WTC11 (cell line): ENCODE results near the gene ILRUN. TPM values are rescaled to one million over a fixed set of nuclear protein-coding genes. Genes with fewer than 3 reads are reported as not detected.

Experiments used
- ATAC-seq: fragments of 200-7000 bp; cut with Tn5 transposase; 2 replicates; pipeline ENCODE4 v1.10.0; 2021; ENCODE audit warnings: mild to moderate bottlenecking, moderate library complexity
- CTCF ChIA-PET: fragments of 300-600 bp; sonication (Branson Sonifier 250); formaldehyde crosslinking; loops from one replicate; lab custom pipeline; 2021; ENCODE audit warnings: antibody characterized with exemption; lab: Charles Lee
- POLR2A ChIA-PET: fragments of 350-600 bp; sonication (Branson Sonifier 250); formaldehyde crosslinking; loops from one replicate; lab custom pipeline; 2021; ENCODE audit warnings: antibody characterized with exemption; lab: Charles Lee
- DNase-seq: peaks from one replicate; pipeline ENCODE4 v3.0.0; 2021; ENCODE audit warnings: low spot score
- H3K27ac Mint-ChIP-seq: 2 replicates; pipeline ENCODE4 v1.8.0; 2021; ENCODE audit warnings: mixed read lengths
- H3K27me3 Mint-ChIP-seq: 2 replicates; pipeline ENCODE4 v1.8.0; 2021; ENCODE audit warnings: low read depth, mild to moderate bottlenecking, moderate library complexity, mixed read lengths
- H3K36me3 Mint-ChIP-seq: 2 replicates; pipeline ENCODE4 v1.8.0; 2021; ENCODE audit warnings: mixed read lengths
- H3K4me1 Mint-ChIP-seq: 2 replicates; pipeline ENCODE4 v1.8.0; 2022; ENCODE audit warnings: mixed read lengths
- H3K4me3 Mint-ChIP-seq: 2 replicates; pipeline ENCODE4 v1.8.0; 2021; ENCODE audit warnings: mild to moderate bottlenecking, moderate library complexity, mixed read lengths
- H3K9me3 Mint-ChIP-seq: 2 replicates; pipeline ENCODE4 v1.8.0; 2021; ENCODE audit warnings: mixed read lengths
- ARID4B ChIP-seq: sonication (generic); formaldehyde crosslinking; IDR thresholded peaks from 2 replicates; pipeline ENCODE4 v1.8.0; 2023; ENCODE audit warnings: missing genetic modification reagents, mild to moderate bottlenecking, borderline replicate concordance
- CREM ChIP-seq: sonication (generic); formaldehyde crosslinking; IDR thresholded peaks from 2 replicates; pipeline ENCODE4 v1.8.1; 2022; ENCODE audit warnings: mild to moderate bottlenecking, missing genetic modification reagents, moderate library complexity
- CTCF ChIP-seq: fragments of 200-600 bp; IDR thresholded peaks from 2 replicates; pipeline ENCODE4 v1.8.0; 2022; ENCODE audit warnings: antibody characterized with exemption
- E2F4 ChIP-seq: sonication (generic); formaldehyde crosslinking; IDR thresholded peaks from 2 replicates; pipeline ENCODE4 v1.8.1; 2022; ENCODE audit warnings: low read depth, mild to moderate bottlenecking, moderate library complexity, missing genetic modification reagents, borderline replicate concordance
- ETV6 ChIP-seq: sonication (generic); formaldehyde crosslinking; IDR thresholded peaks from 2 replicates; pipeline ENCODE4 v1.8.1; 2022; ENCODE audit warnings: mild to moderate bottlenecking, missing genetic modification reagents
- FOXJ3 ChIP-seq: sonication (generic); formaldehyde crosslinking; IDR thresholded peaks from 2 replicates; pipeline ENCODE4 v1.9.0; 2021; ENCODE audit warnings: missing genetic modification reagents, mild to moderate bottlenecking, borderline replicate concordance
- FOXP4 ChIP-seq: sonication (generic); formaldehyde crosslinking; IDR thresholded peaks from 2 replicates; pipeline ENCODE4 v1.8.0; 2022; ENCODE audit warnings: mild to moderate bottlenecking, missing genetic modification reagents
- IRF1 ChIP-seq: sonication (generic); formaldehyde crosslinking; IDR thresholded peaks from 2 replicates; pipeline ENCODE4 v1.8.0; 2023; ENCODE audit warnings: missing genetic modification reagents
- IRF2 ChIP-seq: sonication (generic); formaldehyde crosslinking; IDR thresholded peaks from 2 replicates; pipeline ENCODE4 v1.8.0; 2022; ENCODE audit warnings: low read depth, missing genetic modification reagents, borderline replicate concordance
- KAT7 ChIP-seq: sonication (generic); formaldehyde crosslinking; IDR thresholded peaks from 2 replicates; pipeline ENCODE4 v1.8.1; 2023; ENCODE audit warnings: missing genetic modification reagents, mild to moderate bottlenecking, borderline replicate concordance
- NFYB ChIP-seq: sonication (generic); formaldehyde crosslinking; conservative IDR thresholded peaks from 2 replicates; pipeline ENCODE4 v1.8.0; 2022; ENCODE audit warnings: low read depth, missing genetic modification reagents
- PREB ChIP-seq: sonication (generic); formaldehyde crosslinking; IDR thresholded peaks from 2 replicates; pipeline ENCODE4 v1.8.1; 2022; ENCODE audit warnings: mild to moderate bottlenecking, missing genetic modification reagents, moderate library complexity, borderline replicate concordance
- RELA ChIP-seq: sonication (generic); formaldehyde crosslinking; IDR thresholded peaks from 2 replicates; pipeline ENCODE4 v1.8.1; 2022; ENCODE audit warnings: missing genetic modification reagents, mild to moderate bottlenecking, borderline replicate concordance
- RORB ChIP-seq: fragments of 250-450 bp; sonication (Bioruptor Pico); IDR thresholded peaks from 2 replicates; pipeline ENCODE4 v1.9.0; 2021; ENCODE audit warnings: mild to moderate bottlenecking
- SMAD4 ChIP-seq: sonication (generic); formaldehyde crosslinking; IDR thresholded peaks from 2 replicates; pipeline ENCODE4 v1.8.0; 2022; ENCODE audit warnings: mild to moderate bottlenecking, missing genetic modification reagents
- USF2 ChIP-seq: sonication (generic); formaldehyde crosslinking; IDR thresholded peaks from 2 replicates; pipeline ENCODE4 v1.8.1; 2023; ENCODE audit warnings: mild to moderate bottlenecking, missing genetic modification reagents, moderate library complexity
- ZNF121 ChIP-seq: sonication (generic); formaldehyde crosslinking; IDR thresholded peaks from 2 replicates; pipeline ENCODE4 v1.8.0; 2023; ENCODE audit warnings: missing genetic modification reagents
- ZNF219 ChIP-seq: sonication (generic); formaldehyde crosslinking; IDR thresholded peaks from 2 replicates; pipeline ENCODE4 v1.8.0; 2023; ENCODE audit warnings: missing genetic modification reagents, mild to moderate bottlenecking, borderline replicate concordance
- ZNF425 ChIP-seq: fragments of 250-450 bp; sonication (Bioruptor Pico); conservative IDR thresholded peaks from 2 replicates; pipeline ENCODE4 v1.9.0; 2021; ENCODE audit warnings: mild to moderate bottlenecking
- ZNF512 ChIP-seq: sonication (generic); formaldehyde crosslinking; IDR thresholded peaks from 2 replicates; pipeline ENCODE4 v1.8.1; 2022; ENCODE audit warnings: missing genetic modification reagents, borderline replicate concordance
- ZNF671 ChIP-seq: fragments of 250-450 bp; sonication (Bioruptor Pico); IDR thresholded peaks from 2 replicates; pipeline ENCODE4 v1.8.0; 2021; ENCODE audit warnings: mild to moderate bottlenecking
- total RNA-seq: library from RNA; stranded (reverse); gene quantifications from 3 replicates; pipeline ENCODE4 v1.2.3, GENCODE V29; 2021

The ILRUN gene
- total RNA-seq, 1 experiment from 2014 or later, result 75.5 TPM

GRCh38 chr6:34695729-34696188, 808 bp downstream of the ILRUN start (continued):
- no peak for TF ChIP-seq IRF1
- TF ChIP-seq RORB (CRISPR knock-in tag), result no peak
- TF ChIP-seq ZNF671 (CRISPR knock-in tag), result no peak
- TF ChIP-seq IRF2 (CRISPR knock-in tag), result no peak
- TF ChIP-seq RELA (CRISPR knock-in tag), result no peak
- TF ChIP-seq E2F4 (CRISPR knock-in tag), result no peak
- no peak for TF ChIP-seq ETV6
- TF ChIP-seq ARID4B (CRISPR knock-in tag), result no peak
- TF ChIP-seq PREB, result no peak
- no peak for TF ChIP-seq USF2 (CRISPR knock-in tag)
- TF ChIP-seq ZNF219 (CRISPR knock-in tag), result no peak

GRCh38 chr6:34692280-34692679, 4.3 kb downstream of the ILRUN start:
- H3K9me3 Mint-ChIP-seq, result peaks cover 4% of the 10 kb centered on the region; the same call in 1 of the 2 replicates
- no peak overlapping the region for H3K27ac Mint-ChIP-seq
- ATAC-seq (no peak), DNase-seq (no peak)
- no peaks in the 10 kb centered on the region; the same call in 1 of the 2 replicates for H3K27me3 Mint-ChIP-seq
- peaks cover 11% of the 10 kb centered on the region for H3K36me3 Mint-ChIP-seq
- ChIA-PET POLR2A (no interaction called here), CTCF (no interaction called here)
- H3K4me3 Mint-ChIP-seq, result no peak overlapping the region
- H3K4me1 Mint-ChIP-seq, result peaks cover 23% of the 10 kb centered on the region
- no peak for TF ChIP-seq NFYB (CRISPR knock-in tag)
- TF ChIP-seq FOXP4 (CRISPR knock-in tag), result no peak
- TF ChIP-seq CREM, result no peak
- TF ChIP-seq CTCF, result no peak
- no peak for TF ChIP-seq ZNF512 (CRISPR knock-in tag)
- TF ChIP-seq ZNF121 (CRISPR knock-in tag), result no peak
- no peak for TF ChIP-seq ZNF425 (CRISPR knock-in tag)
- no peak for TF ChIP-seq SMAD4
- TF ChIP-seq FOXJ3 (CRISPR knock-in tag), result no peak
- TF ChIP-seq KAT7 (CRISPR knock-in tag), result no peak
